Muscle of back (tissue), 11 donors: ENCODE data around the gene ELP4. TPM values are rescaled to one million over a fixed set of nuclear protein-coding genes. Genes with fewer than 3 reads are reported as not detected.
"Not testable (repeated sequence)": the region's sequence is repeated elsewhere in the genome, so short reads cannot be mapped to it uniquely, and the experiment has no call there.

Experiments used
- DNase-seq, 3 donors: peaks; one replicate each; pipeline versions ENCODE4 v3.0.0 to v3.0.0-alpha.2; 2013
- polyA plus RNA-seq, 10 donors: library from polyadenylated mRNA; unstranded; fragments of 120-200 nt; gene quantifications; one replicate each; pipeline ENCODE4 v1.2.1, GENCODE V29; 2013; ENCODE audit not compliant: insufficient read length in 10 of 10

ELP4 gene
- polyA plus RNA-seq, 10 donors = 13.0 to 18.7 (median 16.6) TPM

DNA sequence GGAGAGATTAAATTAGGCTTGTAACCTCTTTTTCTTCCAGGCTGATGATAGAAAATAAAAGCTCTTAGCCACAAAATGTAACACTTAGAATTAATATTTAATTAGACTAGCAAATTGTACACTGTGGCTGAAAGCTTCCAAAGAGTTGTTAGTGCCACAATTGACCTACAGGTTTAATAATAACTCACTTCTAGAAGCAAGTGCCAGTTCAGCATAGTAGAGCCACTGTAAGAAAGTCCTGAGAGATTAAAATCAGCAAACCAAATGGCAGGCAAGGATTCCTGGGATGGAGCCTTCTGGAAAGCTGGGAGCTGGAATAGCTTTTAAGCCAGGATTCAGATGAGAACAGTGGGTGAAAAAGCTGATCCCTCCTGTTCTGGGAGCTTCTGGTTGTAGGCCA, 131.0 kb downstream of the ELP4 start:
- no peak for DNase-seq

- peak in 2 of 3 donors; percentile 10 to 20 for DNase-seq
Measured at GRCh38 chr11:31641477-31642062, 132.0 kb downstream of the ELP4 start.

GRCh38 chr11:31643857-31644256, 134.3 kb downstream of the ELP4 start:
- DNase-seq = peak; percentile 24 to 36 (median 32)

DNA sequence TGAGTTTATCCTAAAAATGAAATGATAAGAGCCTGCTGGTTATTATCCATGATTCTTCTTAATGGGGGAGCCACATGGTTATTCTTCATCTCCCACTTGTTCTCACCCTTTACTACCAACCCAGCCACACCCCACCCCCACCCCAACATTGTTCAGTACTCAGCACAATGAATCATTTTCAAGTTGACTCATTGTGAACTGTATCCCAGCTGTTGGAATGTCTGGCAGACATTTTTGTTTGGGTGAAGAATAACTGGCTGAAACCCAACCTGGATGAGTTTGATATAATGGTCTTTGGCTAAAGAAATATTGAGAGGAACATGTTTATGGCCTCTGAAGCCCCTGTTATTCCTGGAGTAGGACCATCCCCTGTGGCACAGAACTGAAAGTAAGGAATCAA, 136.2 kb downstream of the ELP4 start:
- DNase-seq = peak in 2 of 3 donors; percentile 7 to 76

- no peak for DNase-seq
Measured at GRCh38 chr11:31646216-31646615, 136.6 kb downstream of the ELP4 start.

DNA sequence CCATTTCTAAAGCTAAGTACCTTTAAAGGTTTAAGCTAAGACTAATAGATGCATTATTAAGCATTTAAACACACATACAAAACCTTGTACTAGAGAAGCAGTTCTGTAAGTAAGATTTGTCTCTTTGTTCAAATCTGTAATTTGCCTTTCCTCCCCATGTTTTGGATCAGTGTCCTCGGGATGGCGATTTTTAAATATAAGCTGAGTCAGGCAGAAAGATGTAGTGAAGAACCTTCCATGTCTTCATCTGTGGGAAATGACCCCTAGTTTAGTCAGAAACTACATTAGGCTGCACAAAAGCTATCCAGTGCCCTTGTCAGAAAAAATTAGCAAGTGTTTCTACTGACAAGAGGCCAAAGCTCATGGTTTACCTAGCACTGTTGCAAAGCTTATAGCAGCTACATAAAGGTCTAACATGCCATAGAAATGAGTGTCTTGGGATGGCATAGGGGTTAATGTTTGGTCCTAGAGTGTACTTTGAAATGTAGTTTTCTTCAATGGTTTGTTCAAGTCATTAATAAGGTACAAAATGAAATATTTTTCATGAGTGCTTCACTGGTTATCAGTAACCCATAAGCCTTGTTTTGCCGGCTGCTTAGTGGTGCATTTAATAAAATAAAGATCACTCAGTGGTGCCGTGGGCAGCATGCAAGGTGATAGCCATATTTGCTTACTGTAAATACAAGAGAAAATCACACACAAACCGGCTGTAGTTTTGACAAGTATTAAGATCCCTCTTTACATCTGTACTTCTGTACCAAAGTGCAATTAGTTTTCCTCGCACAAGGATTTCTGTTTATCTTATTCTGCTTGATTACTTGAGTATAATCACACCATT, 139.8 kb downstream of the ELP4 start:
- no peak for DNase-seq

GRCh38 chr11:31651208-31651607, 141.6 kb downstream of the ELP4 start:
- no peak for DNase-seq

DNA sequence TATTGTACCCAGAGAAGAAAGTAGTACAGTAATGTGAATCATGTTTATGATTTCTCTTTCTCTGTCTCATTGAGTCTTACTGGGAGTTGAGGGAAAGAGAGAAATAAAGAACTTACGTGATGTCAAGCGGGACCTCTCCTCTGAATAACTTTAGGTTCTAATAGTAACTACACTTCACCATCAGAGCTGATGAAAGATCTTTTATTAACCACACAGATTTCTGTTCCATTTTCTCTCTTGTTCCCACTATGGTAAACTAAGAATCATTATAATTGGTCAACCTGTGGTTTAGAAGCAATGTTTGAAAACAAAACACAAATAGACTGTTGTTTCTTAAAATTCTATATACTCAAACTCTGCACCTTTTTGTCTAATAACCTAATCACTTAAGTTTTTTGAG, 142.3 kb downstream of the ELP4 start:
- no peak for DNase-seq

DNA sequence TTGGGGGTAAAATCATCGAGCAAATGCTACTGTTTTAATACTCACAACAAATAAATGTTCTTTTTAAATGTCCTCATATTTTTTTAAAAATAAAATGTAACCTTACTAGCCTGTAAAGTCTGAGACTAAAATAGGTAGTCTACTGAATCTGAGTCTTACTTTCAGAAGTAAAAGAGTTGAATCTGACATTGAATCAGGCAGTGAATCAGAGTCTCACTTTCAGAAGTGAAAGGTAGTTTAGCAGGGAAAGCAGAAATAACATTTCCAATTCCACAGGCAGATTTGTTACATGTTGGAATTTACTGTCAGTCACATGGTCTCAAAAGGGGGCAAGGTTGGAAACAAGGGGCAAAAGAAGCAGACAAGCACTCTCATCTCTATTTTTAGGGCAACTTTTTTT, 143.0 kb downstream of the ELP4 start:
- DNase-seq = no peak

DNA sequence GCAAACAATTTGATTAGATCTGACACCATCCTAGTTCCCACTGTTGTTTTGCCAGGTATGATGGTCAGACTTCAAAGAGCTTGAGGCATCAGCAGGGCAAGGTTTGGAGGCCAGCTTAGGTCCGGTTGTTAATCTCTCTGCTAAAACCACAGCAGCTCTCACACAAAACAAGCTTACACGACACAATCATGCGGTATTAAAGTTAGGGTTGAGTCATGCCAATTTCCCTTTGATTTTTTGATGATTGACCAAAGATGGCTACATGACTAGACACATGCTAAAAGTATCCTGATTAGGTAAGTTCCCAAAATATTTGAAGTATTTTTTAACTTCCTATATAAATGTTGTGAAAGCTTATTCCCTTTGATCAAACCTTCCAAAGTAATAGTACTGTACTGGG, 145.9 kb downstream of the ELP4 start:
- peak in 1 of 3 donors; percentile 54 for DNase-seq

GRCh38 chr11:31656051-31656450, 146.5 kb downstream of the ELP4 start:
- no peak for DNase-seq

DNA sequence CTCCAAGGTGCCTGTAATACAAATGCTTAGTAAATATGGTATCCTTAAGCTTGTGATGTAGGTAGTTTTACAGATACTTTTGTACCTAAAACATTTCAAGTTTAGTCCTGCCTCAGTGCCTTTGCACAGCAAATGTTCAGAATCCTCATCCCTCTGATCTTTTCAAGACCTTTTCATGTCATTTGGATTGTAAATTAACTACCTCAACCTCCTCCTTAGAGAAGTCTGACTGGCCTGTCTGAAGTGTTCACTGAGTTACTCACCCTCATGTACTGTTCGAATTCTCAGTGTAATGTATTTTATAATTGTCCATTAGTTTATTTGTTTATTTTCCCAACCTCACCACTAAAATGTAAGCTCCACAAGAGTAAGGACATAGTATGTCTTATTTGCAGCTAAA, 147.5 kb downstream of the ELP4 start:
- no peak for DNase-seq

GRCh38 chr11:31664129-31664528, 154.6 kb downstream of the ELP4 start:
- DNase-seq = no peak

DNA sequence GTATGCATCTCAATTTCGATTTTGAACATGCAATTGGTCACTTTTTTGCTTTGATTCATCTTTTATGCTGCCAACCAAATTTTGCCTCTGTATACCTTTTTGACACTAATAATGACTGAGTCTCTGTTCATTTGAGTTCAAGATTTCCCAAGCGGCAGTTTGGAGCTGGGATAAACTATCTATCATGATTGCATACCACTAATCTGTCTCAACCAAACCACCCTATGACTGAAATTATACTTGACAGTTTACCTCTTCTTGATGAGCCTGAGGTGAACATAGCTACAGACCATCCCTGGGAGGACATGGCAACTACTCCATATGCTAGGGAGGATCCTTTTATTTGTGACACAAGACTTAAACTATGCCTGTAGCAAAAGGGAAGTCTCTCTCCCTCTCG, 155.4 kb downstream of the ELP4 start:
- DNase-seq = no peak

DNA sequence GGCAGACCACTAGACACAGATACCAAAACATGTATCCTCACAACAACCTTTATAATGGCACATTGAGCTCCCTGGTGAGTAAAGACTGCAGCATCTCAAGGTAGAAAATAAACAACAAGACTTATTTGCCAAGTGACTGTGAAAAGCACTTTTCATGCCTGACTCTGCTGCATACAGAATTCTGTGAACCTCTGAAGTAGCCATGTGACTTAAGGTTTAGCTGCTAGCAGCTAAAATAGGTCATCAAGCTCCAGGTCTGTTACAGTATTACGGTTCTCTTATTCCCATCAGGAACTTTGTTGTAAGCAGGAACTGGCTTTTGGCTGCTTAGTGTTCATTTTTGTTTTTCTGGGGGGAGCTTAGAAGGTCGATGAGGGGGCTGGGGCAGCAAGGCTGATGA, 162.1 kb downstream of the ELP4 start:
- peak in 1 of 3 donors; percentile 12 for DNase-seq

DNA sequence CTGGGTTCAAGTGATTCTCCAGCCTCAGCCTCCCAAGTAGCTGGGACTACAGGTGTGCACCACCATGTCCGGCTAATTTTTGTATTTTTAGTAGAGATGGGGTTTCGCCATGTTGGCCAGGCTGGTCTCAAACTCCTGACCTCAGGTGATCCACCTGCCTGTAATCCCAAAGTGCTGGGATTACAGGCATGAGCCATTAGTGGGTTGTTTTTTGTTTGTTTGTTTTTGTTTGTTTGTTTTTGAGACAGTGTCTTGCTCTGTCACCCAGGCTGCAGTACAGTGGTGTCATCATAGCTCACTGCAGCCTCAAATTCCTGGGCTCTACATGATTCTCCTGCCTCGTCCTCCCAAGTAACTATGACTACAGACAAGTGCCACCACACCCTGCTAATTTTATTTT, 163.5 kb downstream of the ELP4 start:
- not testable (repeated sequence) for DNase-seq

DNA sequence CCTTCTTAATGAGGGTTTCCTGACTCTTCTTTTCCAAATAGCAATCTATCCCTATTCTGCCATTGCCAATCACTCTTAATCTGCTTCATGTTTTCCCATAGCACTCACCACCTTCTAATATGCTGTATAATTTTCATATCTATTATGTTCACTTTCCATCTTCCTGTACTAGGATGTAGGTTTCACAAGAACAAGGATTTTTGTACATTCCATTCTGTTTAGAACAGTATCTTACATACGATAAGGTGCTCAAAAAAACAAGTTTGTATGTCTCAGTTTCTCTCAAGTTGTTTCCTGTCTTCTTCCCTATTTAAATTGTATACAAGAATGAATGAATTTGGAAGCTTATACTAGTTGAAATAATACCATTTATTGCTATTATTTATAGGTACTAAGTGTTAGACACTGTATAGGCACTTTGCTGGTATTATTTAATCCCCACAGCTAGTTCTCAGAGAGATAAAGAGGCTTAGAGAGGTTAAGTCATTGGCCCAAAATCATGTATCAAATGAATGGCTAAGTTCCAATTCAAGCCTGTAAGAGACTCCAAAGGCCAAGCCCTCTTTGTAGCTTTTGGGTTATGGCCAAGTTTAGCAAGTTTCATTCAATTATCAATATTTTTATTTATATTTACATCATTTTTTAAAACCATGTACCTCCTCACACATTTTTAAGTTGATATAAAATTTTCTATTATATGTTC, 166.9 kb downstream of the ELP4 start:
- no peak for DNase-seq

DNA sequence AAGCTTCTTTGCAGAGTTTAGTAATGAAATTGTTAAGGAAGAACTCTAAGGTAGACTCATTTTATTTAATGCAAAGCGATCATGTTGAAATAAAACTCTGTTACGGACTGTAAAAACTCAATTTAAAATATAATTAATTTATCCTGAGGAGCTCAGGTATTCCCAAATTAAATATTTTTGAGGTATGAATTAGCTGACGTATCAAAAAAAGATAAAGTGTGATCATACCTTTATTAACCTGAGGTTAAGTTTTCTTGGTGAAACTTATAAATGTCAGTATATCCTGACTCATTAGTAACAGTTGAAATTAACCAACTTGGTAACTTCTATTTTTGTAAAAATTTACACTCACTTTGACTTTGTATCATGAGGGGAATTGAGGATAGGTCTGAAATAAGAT, 171.2 kb downstream of the ELP4 start:
- DNase-seq = no peak

DNA sequence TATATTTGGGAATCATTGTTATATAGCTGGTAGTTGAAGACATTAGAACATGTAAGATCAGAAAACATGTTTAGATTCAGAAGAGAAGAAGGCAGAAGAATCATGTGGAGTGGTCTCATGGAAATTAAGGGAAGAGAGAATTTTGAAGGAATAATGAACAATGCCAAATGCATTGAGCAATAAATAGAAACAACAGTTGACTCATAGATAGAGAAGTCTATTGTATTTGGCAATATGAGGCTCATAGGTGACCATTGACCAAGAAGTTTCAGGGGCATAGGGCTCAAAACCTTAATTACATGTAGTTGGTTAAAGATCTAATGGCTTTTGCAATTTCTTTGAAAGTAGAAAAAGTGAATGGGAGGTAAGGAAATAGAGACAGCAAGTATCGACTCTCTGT, 177.7 kb downstream of the ELP4 start:
- DNase-seq = no peak

DNA sequence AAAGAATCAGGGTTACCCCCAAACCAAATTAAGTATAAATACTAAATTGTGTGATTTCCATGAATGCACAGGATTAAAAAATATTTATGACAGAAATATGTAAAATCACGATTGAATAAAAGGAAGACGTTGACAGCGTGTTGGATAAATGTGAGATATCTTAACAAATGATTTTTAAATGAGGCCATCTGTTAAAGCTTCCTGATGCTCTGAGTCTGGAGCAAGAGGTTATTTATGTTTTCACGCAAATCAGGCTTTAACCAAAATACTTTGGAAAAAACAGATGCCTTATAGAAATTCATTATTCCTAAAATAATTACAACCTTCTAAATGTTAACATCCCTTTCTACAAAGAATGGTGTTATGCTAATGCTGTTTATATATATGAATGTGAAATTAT, 178.3 kb downstream of the ELP4 start:
- no peak for DNase-seq

DNA sequence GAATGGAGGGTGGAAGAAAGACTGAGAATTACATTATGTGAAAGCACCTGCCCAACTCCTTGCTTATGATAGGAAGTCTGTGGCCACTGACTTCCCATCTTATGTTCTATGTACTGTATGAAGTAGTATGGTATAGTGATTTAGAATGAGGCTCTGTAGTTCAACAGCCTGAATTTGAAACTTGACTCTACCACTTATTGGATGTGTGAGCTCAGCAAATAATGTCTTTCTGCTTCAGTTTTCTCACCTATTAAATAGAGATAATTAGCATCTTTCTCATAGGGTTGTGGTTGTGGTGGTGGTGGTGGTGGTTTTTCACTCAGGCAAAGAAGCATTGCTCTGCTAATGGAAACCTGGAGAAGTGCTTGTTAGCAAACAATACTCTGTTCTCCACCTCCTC, 180.0 kb downstream of the ELP4 start:
- no peak for DNase-seq

DNA sequence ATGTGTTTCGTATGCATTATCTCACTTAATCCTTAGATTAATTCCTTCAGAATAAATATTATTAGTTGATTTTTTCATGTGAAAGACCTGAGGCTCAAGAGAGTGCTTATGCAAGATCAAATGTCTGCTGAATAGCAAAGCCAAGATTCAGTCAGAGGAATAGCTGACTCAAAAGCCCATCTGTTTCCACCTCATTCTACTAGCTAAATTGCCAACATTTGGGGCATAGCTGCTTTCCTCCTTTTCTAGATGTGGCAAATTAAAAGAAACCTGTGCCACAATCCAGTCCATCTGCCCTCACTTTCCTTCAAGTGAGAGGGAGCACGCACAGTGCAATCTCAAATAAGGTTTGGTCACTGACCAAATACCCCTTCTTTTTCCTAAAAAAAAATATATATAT, 180.5 kb downstream of the ELP4 start:
- DNase-seq = no peak

- DNase-seq = no peak
Measured at GRCh38 chr11:31690516-31690915, 180.9 kb downstream of the ELP4 start.
